Endometrium (tissue), 2 donors: Measurements from ENCODE around the gene PGF.

Source experiments
- FAIRE-seq: peaks from 2 replicates; lab custom pipeline; 2012; peaks lifted over from hg19 to GRCh38; lab: Jason Lieb, UNC
- donor health status: control.
- donor health status: control.

Gene PGF

DNA sequence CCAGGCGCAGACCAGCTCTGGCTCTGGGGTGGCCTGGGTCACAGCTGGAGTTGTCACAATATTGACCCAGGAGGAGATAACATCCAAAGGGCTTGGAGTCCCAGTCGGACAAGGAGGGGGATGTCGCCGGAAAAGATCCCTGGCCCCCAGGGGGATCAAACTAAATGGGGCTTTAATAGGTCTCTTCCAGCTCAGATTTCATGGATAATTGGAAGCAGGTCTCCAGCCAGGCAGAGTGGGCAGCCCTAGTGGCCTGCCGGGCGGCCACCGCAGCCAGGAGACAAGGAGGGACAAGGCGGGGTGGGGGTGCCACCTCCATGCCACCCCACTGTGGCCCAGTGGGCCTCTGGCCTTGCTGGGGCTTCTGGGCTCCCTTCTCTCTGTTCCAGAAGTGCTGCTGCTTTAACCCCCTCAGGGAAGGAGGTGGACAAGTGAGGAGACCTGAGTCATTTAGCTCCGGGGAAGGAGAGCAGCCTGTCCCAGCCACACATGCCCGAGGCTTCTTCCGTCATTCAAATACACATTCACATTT lies 23.1 kb upstream of the PGF start:
- FAIRE-seq: no peak

DNA sequence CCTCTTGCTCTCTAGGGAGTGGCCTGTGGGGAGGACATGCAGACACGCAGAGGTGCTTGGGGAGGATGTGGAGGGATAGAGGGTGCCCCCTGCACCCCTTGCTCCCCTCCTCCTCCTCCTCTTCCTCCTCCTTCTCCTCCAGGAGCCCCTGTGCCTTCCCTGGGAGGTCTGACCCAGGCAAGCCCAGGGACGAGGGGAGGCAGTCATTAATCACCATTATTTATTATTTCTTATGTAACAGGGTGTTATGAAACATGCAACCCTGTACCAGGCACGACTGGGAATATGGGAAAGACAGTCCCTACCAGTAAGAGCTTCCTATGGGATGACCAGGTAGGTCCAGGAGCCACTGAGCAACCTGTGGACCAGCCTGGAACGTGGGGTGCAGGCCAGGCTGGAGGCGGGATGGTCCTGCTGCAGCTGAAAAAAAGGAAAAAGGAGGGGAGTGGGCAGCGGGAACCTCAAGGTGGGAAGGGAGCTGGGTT lies 22.5 kb upstream of the PGF start:
- no peak for FAIRE-seq

DNA sequence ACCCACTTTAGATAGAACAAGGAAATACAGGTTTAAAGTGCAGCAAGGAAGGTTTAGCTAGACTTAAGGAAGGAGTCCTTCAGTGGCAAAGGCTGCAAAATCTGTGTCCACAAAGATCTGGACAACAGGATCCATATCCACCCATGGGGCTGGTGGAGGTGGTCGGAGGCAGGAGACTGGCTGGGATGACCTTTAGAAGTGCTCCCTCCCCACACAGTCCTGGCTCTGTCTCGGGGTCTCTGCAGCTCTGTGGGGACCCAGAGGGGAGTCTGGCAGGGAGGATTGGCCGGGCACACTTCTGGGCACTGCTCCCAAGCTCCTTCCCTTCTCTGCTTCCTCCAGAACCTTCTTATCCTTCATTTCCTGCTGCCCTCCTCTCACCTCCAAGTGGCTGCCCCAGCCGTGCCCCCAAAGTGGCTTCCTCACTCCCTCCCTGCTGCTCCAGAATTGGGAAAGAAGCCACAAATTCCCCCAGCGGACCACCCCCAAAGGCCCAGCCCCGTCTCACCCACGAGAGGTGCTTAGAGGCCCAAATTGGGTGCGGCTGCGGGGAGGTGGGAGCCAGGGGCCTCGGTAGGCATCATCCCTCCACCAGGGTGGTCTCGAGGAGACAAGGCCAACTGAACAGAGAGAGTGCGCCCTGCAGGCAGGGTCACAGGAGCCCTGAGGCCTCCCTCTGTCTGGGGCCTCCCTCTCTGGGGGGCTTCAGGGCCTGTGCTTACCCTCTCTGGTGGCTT lies 21.9 kb upstream of the PGF start:
- no peak for FAIRE-seq

DNA sequence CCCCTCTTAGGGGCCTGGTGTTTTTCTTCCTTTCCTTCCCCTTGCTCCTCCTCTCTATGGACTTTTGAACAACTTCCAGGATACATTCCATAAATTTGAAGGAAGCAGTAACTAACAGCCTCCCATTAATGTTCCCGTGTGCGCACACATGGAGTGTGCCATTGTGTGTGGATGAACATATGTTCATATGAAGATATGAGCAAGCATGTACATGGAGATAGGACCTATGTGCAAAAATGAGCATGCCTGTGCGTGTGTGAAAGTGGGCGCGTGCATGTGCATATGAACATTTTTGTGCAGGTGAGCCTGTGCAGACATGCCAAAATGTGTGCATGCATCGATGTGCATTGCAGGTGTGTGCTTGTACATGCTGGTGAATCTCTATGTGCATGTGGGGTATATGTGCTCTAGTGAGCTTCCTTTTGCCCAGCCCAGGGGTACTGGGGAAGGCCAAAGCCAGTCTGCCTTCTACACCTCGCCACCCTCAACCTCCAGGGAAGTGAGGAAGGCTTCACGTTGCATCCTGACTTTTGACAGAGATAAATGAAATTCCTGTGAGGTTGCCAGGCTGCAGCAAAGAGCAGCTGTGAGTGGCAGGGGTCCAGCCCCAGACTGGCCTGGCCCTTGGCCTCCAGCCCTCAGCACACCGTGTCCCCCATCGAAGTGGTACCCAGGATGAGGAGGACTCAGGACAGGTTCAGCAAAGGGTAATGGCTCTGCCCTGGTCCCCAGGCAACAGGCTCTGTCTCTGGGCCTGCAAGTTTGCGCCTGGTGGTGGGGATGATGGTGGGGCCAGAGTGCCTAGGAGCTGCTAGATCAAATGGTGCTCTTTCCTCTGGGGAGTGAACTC lies 21.1 kb upstream of the PGF start:
- no peak for FAIRE-seq

DNA sequence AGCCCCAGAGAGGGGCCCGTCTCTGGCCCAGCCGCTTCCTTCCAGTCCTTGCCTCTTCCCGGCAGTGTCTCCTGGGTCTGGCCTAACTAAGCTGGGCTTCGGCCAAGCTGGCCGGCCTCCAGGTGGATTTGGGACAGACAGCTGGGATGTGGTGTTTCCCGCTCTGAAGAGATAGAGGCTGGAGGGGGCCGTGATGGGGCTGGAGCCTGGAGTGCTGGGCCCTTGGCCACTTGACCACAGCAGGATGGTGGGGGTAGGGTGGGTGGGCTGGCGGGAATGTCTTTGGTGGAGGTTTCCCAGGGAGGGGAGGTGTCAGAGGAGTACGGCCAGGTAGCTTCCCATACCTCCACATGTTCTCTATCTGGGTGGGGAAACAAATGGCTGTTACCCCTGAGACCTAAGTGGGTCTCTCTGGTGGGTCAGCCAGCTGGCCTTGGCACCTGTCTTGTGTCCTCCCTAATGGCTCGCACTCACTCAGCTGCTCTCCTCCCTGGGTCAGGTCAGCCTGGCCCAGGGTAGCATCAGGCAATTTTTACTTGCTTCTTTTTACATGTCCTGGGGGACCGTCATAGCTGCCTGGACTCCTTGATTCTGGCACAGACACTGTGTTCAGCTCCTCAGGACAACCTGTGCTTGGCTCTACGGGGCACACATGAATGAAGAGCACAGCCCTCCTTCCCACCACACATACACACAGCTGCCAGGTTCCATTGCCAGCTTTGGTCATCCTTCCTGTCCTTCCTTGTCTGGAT lies 19.8 kb upstream of the PGF start:
- FAIRE-seq: no peak

DNA sequence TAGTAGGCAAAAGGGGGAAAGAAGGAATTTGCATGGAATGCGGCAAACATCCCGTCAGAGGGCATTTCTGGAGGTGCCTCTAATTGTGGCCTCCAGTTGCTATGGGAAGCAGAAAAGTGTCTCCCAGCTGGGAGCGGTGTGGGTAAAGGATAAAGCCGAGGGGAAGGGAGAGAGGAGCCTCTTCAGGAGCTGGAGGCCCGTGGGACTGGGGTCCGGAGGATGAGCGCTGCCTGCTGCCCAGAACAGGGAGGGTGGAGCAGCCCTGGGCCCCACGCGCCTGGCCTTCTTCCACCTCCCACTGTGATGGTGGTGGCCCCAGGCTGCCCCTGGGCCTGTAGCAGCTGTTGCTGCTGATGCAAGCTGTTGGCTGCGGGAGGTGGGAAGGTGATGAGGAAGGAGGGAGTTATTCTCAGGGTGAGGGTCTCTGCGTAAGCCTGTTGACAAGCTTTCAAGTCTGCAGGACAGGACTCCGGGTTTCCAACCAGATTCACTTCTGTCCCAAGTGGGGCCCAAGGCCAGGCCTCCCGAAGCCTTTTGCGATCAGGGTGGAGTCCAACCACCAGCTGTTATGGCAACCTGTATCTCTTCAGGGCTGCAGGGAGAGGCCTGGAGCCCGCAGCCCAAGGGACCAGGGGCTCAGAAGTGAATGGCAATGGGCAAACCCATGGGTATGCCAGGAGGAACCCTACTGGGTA lies 19.1 kb upstream of the PGF start:
- FAIRE-seq: no peak

DNA sequence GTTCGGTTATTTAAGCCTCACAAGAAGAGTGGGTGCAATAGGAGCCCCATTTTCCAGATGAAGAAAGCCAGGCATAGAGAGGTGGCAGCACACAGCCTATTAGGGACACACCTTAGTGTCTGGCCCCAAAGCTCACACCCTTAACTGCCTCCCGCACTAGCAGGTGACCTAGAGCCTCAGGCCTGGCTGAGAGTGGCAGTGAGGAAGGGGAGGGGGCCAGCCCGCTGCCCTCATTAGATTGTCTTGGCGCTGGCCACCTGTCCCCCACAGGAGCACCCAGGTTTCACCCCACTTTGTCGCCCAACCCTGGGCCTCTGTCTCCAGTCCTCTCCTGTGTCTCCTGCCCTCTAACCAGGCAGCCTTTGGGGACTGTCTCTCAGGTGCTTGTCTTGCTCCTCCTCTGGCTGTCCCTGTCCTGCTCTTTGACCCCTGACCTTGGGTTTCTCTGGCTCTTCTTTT lies 18.5 kb upstream of the PGF start:
- FAIRE-seq: no peak

DNA sequence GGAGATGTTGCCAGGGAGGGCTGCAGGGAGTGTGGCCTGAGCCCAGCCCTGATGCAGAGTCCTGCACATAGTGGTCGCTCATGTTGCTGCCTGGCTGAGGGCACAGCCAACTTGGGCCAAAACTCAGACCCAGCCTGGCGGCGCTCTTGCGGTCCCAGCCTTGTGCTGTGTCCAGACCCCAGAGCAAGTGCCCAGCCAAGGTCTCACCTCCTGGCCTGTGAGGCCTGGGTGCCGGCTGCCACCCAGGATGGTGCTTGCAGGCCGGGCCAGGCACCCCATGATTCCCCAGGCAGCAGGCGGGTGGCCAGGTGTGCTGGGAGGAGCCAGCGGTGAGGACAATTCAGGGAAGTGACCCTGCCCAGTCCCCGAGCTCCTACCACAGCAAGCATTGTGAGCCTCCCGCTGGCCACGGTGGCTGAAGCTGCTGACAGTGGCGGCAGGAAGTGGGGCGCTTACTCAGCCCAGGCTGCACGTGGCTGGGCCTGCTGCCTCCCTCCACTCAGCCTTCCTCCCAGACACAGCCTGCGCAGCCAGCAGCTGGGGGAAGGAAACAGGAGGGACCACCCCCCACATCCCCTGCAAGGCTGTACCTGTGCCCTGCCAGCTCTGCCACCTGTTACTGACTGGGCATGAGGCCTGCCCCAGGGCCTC lies 17.7 kb upstream of the PGF start:
- no peak for FAIRE-seq

DNA sequence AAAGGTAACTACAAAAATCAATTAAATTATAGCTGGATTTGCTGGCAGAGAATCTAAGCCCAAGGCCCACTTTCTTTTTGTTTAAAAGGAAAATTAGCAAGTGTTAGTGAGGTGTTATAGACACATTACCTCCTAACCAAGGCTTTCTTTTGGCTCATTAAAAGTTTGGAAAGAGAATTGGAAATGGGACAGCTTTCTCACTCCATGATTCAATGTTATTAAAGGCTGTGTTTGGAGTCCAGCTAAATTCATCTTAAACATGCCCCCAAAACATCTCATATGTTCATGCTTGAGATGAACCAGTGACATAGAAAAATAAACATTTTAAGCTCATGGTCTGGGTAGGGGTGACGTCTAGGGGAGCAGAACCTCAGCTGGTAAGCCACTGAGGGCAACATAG lies 13.4 kb upstream of the PGF start:
- FAIRE-seq: no peak

DNA sequence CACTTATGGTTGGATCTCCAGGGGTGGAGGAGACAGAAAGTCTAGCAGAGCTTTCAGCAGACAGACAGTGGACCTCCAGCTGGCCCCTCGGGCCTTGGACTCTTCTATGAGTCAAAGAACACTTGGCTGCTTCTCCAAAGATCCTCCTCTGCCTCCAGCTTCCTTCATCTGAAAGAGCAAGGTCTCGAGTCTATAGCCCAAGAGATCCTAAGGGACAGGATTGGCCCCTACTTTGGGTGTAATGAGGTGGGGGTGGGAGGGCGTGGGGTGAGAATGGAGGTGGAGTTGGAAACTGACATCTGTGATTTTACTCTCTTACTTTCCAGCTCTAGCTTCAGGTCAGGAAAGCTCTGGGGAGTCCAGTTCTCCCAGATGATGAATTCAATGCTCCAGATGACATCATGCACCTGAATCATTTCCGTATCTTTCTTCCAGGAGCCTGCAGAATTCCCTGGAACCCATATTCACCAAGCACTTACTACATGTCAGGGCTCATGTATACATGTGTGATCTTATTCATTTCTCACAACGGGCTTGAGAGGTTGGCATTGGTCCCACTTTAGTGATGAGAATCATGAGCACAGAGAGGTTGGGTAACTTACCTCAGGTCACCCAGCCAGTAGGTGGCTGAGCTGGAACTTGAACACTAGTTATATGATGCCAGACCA lies 10.2 kb upstream of the PGF start:
- FAIRE-seq: no peak

DNA sequence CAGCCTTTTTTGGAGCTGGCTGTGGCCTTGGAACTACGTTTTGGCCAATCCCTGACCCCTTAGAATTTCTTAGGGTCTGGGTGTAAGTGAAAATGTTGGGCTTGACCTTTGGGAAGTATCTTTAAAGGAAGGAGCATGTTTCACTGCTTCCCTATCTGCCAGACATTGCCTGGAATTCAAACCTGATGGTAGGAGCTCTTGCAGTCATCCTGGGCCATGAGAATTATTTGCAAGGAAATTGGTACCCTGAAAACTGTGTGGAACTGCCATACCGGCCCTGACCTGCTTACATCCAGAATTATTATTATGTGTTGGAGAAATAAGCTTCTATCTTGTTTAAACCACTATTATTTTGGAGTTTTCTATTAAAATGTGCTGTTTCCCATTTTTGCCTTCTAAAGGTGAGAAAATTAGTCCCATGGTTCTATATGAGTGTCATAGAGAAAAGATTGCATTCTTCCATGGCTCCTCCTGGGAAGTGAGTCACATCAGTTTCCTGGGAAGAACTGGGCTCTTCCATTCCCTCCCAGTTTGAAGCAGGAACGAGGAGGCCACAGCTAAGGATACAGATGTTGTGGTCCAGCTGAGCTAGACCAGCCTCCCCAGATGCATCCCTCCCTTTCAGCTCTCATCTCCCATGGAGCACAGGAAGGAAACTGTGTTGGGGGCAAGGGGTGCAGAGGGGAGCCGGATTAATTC lies 9.5 kb upstream of the PGF start:
- no peak for FAIRE-seq

DNA sequence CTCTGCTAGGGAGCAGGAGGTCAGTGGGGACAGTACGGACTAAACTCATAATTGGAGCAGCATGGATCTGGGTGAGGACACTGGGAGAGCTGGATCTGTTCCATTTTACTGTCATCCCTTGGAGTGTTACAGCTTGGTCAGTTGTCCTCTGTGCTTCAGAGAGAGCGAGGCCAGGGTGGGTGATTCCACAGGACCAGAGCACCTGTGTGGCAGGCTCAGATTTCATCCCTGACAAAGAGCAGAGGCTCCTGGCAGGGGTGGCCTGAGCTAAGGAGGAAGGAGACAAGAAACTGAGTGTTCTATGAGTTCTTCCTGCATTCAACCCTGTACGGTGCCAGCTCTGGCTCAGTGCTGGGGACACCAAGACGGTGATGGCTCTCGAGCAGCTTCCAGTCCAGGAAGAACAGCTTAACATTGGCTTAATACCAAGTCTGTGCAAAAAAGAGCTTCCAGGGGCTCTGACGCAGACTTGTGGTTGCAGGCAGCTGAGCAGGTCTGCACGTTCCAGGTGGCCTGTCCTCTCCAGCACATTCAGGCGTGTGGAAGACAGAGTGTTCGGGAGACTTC lies 8.4 kb upstream of the PGF start:
- FAIRE-seq: no peak

DNA sequence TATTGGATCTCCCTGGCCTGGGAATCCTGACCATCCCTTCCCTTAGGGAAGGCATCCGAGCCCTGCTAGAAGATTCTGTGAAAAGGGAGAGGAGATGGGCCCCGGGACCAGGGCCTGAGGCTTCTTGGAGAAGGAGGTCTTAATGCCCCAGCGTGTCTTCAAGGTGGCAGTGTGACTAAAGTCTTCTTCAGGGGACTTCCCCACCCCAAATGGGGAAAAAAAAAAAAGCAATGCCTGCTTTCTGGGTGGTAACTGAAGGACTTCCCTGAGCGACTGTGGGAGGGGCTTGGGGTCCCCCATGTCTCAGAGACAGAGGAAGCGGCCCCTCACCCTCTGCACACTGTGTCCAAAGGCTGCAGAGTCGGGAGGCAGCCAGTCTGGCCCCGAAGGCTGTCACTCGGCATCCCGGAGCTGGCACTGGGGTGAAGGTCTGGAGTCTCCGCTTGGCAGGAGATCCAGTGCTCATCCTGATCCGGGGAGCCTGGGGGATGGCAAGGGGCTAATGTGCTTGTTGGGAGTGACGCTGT lies 7.8 kb upstream of the PGF start:
- no peak for FAIRE-seq

DNA sequence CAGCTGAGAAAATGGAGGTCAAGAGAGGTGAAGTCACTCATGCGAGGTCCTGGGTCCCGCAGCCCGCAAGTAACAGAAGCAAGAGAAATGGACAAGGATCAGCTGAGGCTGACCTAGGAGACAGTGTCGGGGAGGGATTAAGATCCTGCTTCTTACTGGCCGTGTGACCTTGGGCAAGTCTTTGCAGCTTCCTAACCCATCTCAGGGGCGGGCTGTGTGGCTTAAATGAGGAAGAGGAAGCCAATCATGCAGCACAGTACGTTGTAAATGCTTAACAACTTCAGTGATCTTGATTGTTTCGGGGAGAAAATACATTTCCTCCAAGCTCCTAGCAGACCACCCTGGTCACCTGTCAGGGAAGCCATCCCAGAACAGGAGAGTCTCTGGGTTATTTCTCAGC lies 7.1 kb upstream of the PGF start:
- FAIRE-seq: no peak

DNA sequence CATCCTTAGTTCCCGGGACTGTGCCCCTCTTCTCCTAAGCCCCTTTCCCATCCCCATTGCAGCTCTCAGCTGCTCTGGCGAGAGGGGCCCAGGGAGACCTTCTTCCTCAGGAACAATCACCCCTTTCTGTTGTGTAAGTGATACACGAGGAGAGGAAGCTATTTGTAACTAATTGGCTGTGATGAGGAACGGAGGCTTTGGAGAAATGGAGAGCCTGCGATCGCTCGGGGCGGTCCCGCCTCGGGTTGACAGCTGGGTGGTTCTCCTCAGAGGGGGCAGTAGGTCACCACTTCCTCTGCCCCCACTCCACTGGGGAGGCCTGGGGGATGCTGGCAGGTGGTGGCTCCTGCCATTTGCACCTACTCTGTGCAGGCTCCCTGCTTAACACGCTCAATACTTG lies 6.6 kb upstream of the PGF start:
- FAIRE-seq: no peak

DNA sequence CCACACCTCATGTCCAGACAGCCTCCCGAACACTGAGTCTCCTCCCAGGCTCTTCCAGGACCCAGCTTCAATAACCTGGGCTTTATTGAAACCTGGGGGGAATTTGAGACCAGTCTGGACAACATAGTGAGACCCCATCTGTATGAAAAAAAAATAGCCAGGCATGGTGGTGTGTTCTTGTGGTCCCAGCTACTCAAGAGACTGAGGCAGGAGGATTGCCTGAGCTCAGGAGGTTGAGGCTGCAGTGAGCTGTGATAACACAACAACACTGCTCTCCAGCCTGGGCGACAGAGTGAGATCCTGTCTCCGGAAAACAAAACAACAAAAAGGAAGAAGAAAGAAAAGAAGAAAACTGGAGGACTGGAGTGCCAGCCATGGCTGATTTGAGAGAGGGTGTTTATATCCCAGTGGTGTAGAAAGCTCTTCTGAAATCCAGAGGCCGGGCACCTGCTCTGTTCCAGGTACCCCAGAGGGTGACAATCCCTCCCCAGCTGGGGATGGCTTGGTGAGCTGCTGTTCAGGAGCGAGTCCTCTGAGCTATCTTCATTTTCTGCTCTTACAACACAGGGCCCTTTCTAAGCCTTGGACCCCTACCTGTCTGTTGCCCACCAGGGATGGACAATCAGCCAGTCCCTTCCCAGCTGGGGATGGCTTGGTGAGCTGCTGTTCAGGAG lies 6.0 kb upstream of the PGF start:
- no peak for FAIRE-seq

DNA sequence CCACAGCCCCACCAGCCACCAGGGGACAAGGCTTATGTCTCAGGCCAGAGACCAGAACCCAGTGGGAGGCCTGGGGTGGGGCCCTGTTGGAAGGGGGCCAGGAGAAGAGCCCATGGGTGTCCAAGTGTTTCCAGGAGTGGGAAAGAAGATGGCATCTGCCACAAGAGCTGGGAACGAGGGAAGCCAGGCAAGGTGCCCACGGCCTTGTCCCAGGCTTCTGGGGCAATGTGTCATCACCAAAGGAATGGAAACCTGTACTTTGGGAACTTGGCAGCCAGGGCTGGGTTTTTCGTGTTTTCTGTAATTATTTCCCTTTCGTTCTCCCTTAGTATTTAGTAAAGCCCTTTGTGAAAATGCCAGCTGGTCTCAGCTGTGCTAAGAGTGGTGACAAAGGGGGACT lies 5.3 kb upstream of the PGF start:
- no peak for FAIRE-seq

DNA sequence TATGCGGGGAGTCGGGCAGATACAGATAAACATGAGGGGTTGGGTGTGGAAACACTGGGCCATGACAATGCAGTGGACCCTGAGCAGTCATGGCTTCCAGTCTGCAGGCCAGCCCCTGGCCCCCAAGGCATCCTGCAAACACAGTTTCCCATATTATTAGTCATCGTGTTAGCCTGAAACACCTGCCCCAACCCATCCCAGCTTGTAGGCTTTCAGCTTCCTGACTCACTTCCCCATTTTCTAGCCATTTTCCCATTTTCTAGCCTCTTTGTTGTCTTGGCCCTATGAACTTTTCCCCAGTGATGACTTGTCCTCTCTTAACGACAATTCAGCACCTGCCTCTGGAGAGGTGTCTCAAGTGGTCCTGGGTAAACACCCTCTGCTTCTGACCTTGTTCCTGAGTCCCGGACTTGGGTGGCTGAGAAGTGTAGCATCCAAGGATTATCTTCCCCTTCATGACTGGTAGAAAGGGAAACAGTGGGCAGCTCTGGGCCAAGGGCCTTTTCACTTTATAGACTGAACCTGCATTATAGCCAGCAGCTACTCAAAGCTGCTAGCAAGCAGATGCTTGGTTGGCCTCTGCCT lies 4.3 kb upstream of the PGF start:
- no peak for FAIRE-seq
